Thyroid gland (tissue), 4 donors: ENCODE data around the gene TMEFF2.

ENCODE experiments used
- POLR2A ChIP-seq, 2 donors: fragments of 450-650 bp; IDR thresholded peaks; one replicate each; pipeline ENCODE4 v1.6.1; 2017; ENCODE audit warnings: antibody characterized with exemption in 2 of 2, mild to moderate bottlenecking in 2 of 2, moderate library complexity in 1 of 2
- TF ChIP-seq, protein P1 (sequence below), 6 experiments: fragments of 200-600 bp in 3 of 6; fragments of 450-650 bp in 3 of 6; sonication (generic) in 3 of 6; IDR thresholded peaks; one replicate each; pipeline ENCODE4 v1.5.1; 2016 to 2019; ENCODE audit warnings: antibody characterized with exemption in 6 of 6, mild to moderate bottlenecking in 2 of 6, inconsistent platforms in 1 of 6, moderate library complexity in 1 of 6

DNA sequence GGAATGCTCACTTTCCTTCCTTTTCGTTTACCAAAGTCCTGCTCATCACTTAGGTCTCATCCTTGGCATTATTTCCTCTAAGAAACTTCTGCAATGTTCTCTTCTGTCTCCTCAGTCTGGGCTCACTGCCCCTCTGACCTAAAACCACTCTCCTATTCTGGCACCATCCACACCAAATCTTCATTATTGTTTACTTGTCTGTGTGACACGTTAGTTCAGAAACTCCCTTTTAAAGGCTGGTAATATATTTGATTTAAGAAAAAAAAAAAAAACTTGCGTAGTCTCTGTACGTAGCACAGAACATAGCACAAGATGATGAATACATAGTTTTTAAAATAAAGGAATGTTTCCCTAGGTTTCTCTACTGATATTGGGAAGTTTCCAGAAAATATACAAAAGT, 229.0 kb downstream of the TMEFF2 start:
- TF ChIP-seq, protein P1, sequence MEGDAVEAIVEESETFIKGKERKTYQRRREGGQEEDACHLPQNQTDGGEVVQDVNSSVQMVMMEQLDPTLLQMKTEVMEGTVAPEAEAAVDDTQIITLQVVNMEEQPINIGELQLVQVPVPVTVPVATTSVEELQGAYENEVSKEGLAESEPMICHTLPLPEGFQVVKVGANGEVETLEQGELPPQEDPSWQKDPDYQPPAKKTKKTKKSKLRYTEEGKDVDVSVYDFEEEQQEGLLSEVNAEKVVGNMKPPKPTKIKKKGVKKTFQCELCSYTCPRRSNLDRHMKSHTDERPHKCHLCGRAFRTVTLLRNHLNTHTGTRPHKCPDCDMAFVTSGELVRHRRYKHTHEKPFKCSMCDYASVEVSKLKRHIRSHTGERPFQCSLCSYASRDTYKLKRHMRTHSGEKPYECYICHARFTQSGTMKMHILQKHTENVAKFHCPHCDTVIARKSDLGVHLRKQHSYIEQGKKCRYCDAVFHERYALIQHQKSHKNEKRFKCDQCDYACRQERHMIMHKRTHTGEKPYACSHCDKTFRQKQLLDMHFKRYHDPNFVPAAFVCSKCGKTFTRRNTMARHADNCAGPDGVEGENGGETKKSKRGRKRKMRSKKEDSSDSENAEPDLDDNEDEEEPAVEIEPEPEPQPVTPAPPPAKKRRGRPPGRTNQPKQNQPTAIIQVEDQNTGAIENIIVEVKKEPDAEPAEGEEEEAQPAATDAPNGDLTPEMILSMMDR (IDR thresholded peaks at IDR 0.05), result no peak
- no peak for TF ChIP-seq POLR2A (IDR thresholded peaks at IDR 0.05)
